HCT116 (cell line): ENCODE data around the gene HSPA12A. TPM values are rescaled to one million over a fixed set of nuclear protein-coding genes. Genes with fewer than 3 reads are reported as not detected.

Source experiments
- ATAC-seq: fragments of 200-7000 bp; cut with Tn5 transposase; 2 replicates; pipeline ENCODE4 v1.9.1; 2020; ENCODE audit warnings: mild to moderate bottlenecking, moderate library complexity
- BruUV-seq: library from RNA; stranded (reverse); fragments of 400-500 nt; replicated peaks from 2 replicates; lab custom pipeline; 2021; lab: Mats Ljungman, UMichigan
- CTCF ChIA-PET: fragments of 300-600 bp; sonication (Branson Sonifier 250); formaldehyde crosslinking; loops from one replicate; lab custom pipeline; 2021; ENCODE audit warnings: antibody characterized with exemption; lab: Charles Lee
- POLR2A ChIA-PET: fragments of 300-600, 350-600 bp; sonication (Branson Sonifier 250); formaldehyde crosslinking; loops from one replicate; lab custom pipeline; 2021; ENCODE audit warnings: antibody characterized with exemption; lab: Charles Lee
- RAD21 ChIA-PET, 2 experiments: fragments of 300-600 bp; sonication (Branson Sonifier 250); formaldehyde crosslinking; loops; one replicate each; lab custom pipeline; 2023; ENCODE audit warnings: low total read pairs in 2 of 2; ENCODE audit not compliant: uncharacterized antibody in 2 of 2, unreplicated experiment in 2 of 2, low non-redundant PET in 1 of 2; lab: Charles Lee
- DNase-seq: peaks from one replicate; pipeline ENCODE4 v3.0.0-alpha.2; 2010; ENCODE audit warnings: low read depth, low spot score
- H2AFZ ChIP-seq: fragments of 200-600 bp; shearing (Covaris generic), sonication (generic); 2 replicates; pipeline ENCODE4 v1.6.1; 2017; ENCODE audit warnings: low read depth, mixed run types, mixed read lengths, antibody characterized with exemption, low read length; ENCODE audit not compliant: poor library complexity, severe bottlenecking
- H3K27ac ChIP-seq: 2 replicates; pipeline ENCODE4 v1.5.1; 2012; ENCODE audit warnings: low read depth, low read length
- H3K27me3 ChIP-seq: fragments of 200-600 bp; sonication (generic); 2 replicates; pipeline ENCODE4 v1.6.1; 2016; ENCODE audit warnings: mixed run types, low read length, mixed read lengths; ENCODE audit not compliant: insufficient read depth
- H3K36me3 ChIP-seq, 2 experiments: fragments of 200-500 bp in 1 of 2; fragments of 200-600 bp in 1 of 2; sonication (Bioruptor generic) in 1 of 2; sonication (generic) in 1 of 2; 2 replicates each; pipeline versions ENCODE4 v1.5.1 to v1.6.1; 2014 to 2016; ENCODE audit warnings: low read length in 2 of 2, inconsistent platforms in 1 of 2, mixed read lengths in 1 of 2, mixed run types in 1 of 2; ENCODE audit not compliant: insufficient read depth in 2 of 2, control insufficient read depth in 1 of 2
- H3K4me1 ChIP-seq, 2 experiments: fragments of 200-600 bp in 1 of 2; sonication (generic) in 1 of 2; 2 replicates each; pipeline versions ENCODE4 v1.5.1 to v1.6.1; 2012 to 2017; ENCODE audit warnings: low read length in 2 of 2, inconsistent platforms in 1 of 2, mild to moderate bottlenecking in 1 of 2, mixed read lengths in 1 of 2, mixed run types in 1 of 2, moderate library complexity in 1 of 2; ENCODE audit not compliant: insufficient read depth in 2 of 2, control insufficient read depth in 1 of 2
- H3K4me2 ChIP-seq: fragments of 200-600 bp; sonication (generic); 2 replicates; pipeline ENCODE4 v1.6.1; 2017; ENCODE audit warnings: mixed run types, low read length, mixed read lengths
- H3K4me3 ChIP-seq, 2 experiments: fragments of 200-600 bp in 1 of 2; sonication (generic) in 1 of 2; replicated peaks in 1 of 2; 2 replicates each; pipeline ENCODE4 v1.5.1; 2011 to 2016; ENCODE audit warnings: low read length in 2 of 2, control low read depth in 1 of 2, low read depth in 1 of 2, mild to moderate bottlenecking in 1 of 2, mixed read lengths in 1 of 2, mixed run types in 1 of 2
- H3K79me2 ChIP-seq: fragments of 200-600 bp; sonication (generic); 2 replicates; pipeline ENCODE4 v1.6.1; 2017; ENCODE audit warnings: mild to moderate bottlenecking, mixed run types, low read length, moderate library complexity, mixed read lengths; ENCODE audit not compliant: insufficient read depth
- H3K9ac ChIP-seq: fragments of 200-600 bp; sonication (generic); 2 replicates; pipeline ENCODE4 v1.6.1; 2016; ENCODE audit warnings: low read length, mixed read lengths
- H3K9me2 ChIP-seq: fragments of 200-600 bp; sonication (generic), shearing (Covaris generic); 2 replicates; pipeline ENCODE4 v1.6.1; 2017; ENCODE audit warnings: mixed run types, mild to moderate bottlenecking, moderate library complexity; ENCODE audit not compliant: insufficient read depth
- H3K9me3 ChIP-seq, 2 experiments: fragments of 200-500 bp in 1 of 2; fragments of 200-600 bp in 1 of 2; sonication (Bioruptor generic) in 1 of 2; sonication (generic) in 1 of 2; 2 replicates each; pipeline ENCODE4 v1.6.1; 2014 to 2017; ENCODE audit warnings: low read length in 2 of 2, mixed read lengths in 2 of 2, inconsistent platforms in 1 of 2, low read depth in 1 of 2, mild to moderate bottlenecking in 1 of 2, mixed run types in 1 of 2, moderate library complexity in 1 of 2; ENCODE audit not compliant: control insufficient read depth in 1 of 2, insufficient read depth in 1 of 2
- H4K20me1 ChIP-seq: fragments of 200-600 bp; sonication (generic), shearing (Covaris generic); 2 replicates; pipeline ENCODE4 v1.6.1; 2017; ENCODE audit warnings: mixed run types, mild to moderate bottlenecking, moderate library complexity; ENCODE audit not compliant: insufficient read depth
- CEBPB ChIP-seq: IDR thresholded peaks from 2 replicates; pipeline ENCODE4 v1.6.1; 2012; ENCODE audit warnings: low read depth
- EGR1 ChIP-seq: IDR thresholded peaks from 2 replicates; pipeline ENCODE4 v1.6.1; 2012; ENCODE audit warnings: low read depth
- ELF1 ChIP-seq: IDR thresholded peaks from 2 replicates; pipeline ENCODE4 v1.6.1; 2012; ENCODE audit warnings: low read depth, borderline replicate concordance
- FOSL1 ChIP-seq: IDR thresholded peaks from 2 replicates; pipeline ENCODE4 v1.6.1; 2012; ENCODE audit warnings: low read depth
- JUND ChIP-seq: IDR thresholded peaks from 2 replicates; pipeline ENCODE4 v1.6.1; 2012
- POLR2A ChIP-seq: IDR thresholded peaks from 2 replicates; pipeline ENCODE4 v1.7.0; 2011; ENCODE audit warnings: borderline replicate concordance; ENCODE audit not compliant: insufficient read depth, insufficient read length; ENCODE audit errors: extremely low read depth
- POLR2AphosphoS5 ChIP-seq: IDR thresholded peaks from 2 replicates; pipeline ENCODE4 v1.6.1; 2011; ENCODE audit warnings: mild to moderate bottlenecking, low read depth, low read length, moderate library complexity
- RAD21 ChIP-seq: IDR thresholded peaks from 2 replicates; pipeline ENCODE4 v1.6.1; 2012; ENCODE audit warnings: low read depth, mild to moderate bottlenecking
- SIN3A ChIP-seq: IDR thresholded peaks from 2 replicates; pipeline ENCODE4 v1.6.1; 2012; ENCODE audit warnings: low read depth
- intact Hi-C: fragments of 100-400 bp; cut with micrococcal nuclease; formaldehyde crosslinking; loops from 2 replicates; pipeline ENCODE4 v1.10.0; 2022
- total RNA-seq: library from RNA; stranded (reverse); gene quantifications from one replicate; pipeline ENCODE4 v1.2.1, GENCODE V29; 2021; ENCODE audit not compliant: unreplicated experiment
- TF ChIP-seq, protein P1 (sequence below): IDR thresholded peaks from 2 replicates; pipeline ENCODE4 v1.6.1; 2012; ENCODE audit warnings: low read depth

Gene HSPA12A
- total RNA-seq, 1 experiment from 2014 or later, result 19.8 TPM

DNA sequence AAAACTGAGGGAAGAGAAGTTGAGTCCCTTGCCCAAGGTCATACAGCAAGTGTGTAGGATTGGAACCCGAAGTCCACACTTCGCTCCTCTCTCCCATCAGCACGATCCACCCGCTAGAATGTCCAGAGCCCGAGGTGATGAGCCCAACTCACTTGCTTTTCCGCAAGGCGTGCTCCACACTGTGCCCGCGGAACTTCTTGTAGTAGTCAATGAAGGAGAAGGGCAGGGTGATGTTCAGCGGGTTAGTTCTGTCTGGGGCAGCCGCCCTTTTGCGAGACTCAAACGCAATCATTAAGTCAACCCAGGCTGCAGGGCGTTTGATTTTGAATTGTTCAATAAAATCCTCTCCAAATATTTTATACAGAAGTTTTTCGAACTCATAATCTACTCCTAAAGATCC, 63.0 kb downstream of the HSPA12A start:
- H2AFZ ChIP-seq, result no peak overlapping the region
- POLR2A ChIA-PET, result no interaction called here

More for the DNA sequence above, 63.0 kb downstream of the HSPA12A start:
- Histone ChIP-seq H3K4me3 (no peak overlapping the region), H3K36me3 (no peaks in the 10 kb centered on the region), H4K20me1 (no peaks in the 10 kb centered on the region), H3K4me1 (peaks cover 0 to 6% of the 10 kb centered on the region in 2 experiments; a peak in 1 of 4 replicates), H3K9me2 (no peaks in the 10 kb centered on the region), H3K9me3 (no peaks in the 10 kb centered on the region), H3K4me2 (no peak overlapping the region), H3K27me3 (no peaks in the 10 kb centered on the region), H3K27ac (no peak overlapping the region), H3K79me2 (no peaks in the 10 kb centered on the region), H3K9ac (no peak overlapping the region)
- ChIA-PET RAD21 (no interaction called here), CTCF (no interaction called here)
- ATAC-seq (no peak), DNase-seq (no peak)
- no TSS peak for BruUV-seq
- intact Hi-C loops, result no loop called here
- TF ChIP-seq SIN3A (no peak), CEBPB (no peak), POLR2AphosphoS5 (no peak), FOSL1 (no peak), RAD21 (no peak), EGR1 (no peak), POLR2A (no peak), JUND (no peak), ELF1 (no peak)
- TF ChIP-seq, protein P1, sequence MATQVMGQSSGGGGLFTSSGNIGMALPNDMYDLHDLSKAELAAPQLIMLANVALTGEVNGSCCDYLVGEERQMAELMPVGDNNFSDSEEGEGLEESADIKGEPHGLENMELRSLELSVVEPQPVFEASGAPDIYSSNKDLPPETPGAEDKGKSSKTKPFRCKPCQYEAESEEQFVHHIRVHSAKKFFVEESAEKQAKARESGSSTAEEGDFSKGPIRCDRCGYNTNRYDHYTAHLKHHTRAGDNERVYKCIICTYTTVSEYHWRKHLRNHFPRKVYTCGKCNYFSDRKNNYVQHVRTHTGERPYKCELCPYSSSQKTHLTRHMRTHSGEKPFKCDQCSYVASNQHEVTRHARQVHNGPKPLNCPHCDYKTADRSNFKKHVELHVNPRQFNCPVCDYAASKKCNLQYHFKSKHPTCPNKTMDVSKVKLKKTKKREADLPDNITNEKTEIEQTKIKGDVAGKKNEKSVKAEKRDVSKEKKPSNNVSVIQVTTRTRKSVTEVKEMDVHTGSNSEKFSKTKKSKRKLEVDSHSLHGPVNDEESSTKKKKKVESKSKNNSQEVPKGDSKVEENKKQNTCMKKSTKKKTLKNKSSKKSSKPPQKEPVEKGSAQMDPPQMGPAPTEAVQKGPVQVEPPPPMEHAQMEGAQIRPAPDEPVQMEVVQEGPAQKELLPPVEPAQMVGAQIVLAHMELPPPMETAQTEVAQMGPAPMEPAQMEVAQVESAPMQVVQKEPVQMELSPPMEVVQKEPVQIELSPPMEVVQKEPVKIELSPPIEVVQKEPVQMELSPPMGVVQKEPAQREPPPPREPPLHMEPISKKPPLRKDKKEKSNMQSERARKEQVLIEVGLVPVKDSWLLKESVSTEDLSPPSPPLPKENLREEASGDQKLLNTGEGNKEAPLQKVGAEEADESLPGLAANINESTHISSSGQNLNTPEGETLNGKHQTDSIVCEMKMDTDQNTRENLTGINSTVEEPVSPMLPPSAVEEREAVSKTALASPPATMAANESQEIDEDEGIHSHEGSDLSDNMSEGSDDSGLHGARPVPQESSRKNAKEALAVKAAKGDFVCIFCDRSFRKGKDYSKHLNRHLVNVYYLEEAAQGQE, result no peak
